ENCODE results near the gene PRSS2. TPM values are rescaled to one million over a fixed set of nuclear protein-coding genes. Genes with fewer than 3 reads are reported as not detected.
"Not testable (repeated sequence)": the region's sequence is repeated elsewhere in the genome, so short reads cannot be mapped to it uniquely, and the experiment has no call there.

The PRSS2 gene
- total RNA-seq, 1 donor from 2014 or later = not detected

GRCh38 chr7:142746264-142746663 is 24.5 kb upstream of the PRSS2 start:
- ChIA-PET CTCF (interaction anchor here (0.9 kb wide), 1 partner anchor 37 kb away, joined by 3 read pairs; no protein-coding TSS in a partner anchor), POLR2A (no interaction called here)
- intact Hi-C loops (cut with micrococcal nuclease) = no loop called here
- no peaks in the 10 kb centered on the region for H3K9me3 Mint-ChIP-seq
- H3K36me3 Mint-ChIP-seq (ENCODE audit: low read depth) = no peaks in the 10 kb centered on the region
- peaks cover 2% of the 10 kb centered on the region for H3K27me3 Mint-ChIP-seq
- H3K4me3 Mint-ChIP-seq = no peak overlapping the region
- TF ChIP-seq CTCF (IDR thresholded peaks at IDR 0.05) = no peak
- H3K4me1 Mint-ChIP-seq = peaks cover 7% of the 10 kb centered on the region
- ATAC-seq (ENCODE audit: low read depth) (no peak), DNase-seq (no peak)
- H3K27ac Mint-ChIP-seq = no peak overlapping the region

GRCh38 chr7:142748410-142748809 is 22.4 kb upstream of the PRSS2 start:
- intact Hi-C loops (cut with micrococcal nuclease); H3K27me3 Mint-ChIP-seq; CTCF ChIA-PET; H3K4me1 Mint-ChIP-seq; H3K36me3 Mint-ChIP-seq (ENCODE audit: low read depth); H3K4me3 Mint-ChIP-seq; H3K9me3 Mint-ChIP-seq; POLR2A ChIA-PET; DNase-seq; H3K27ac Mint-ChIP-seq; ATAC-seq (ENCODE audit: low read depth): not testable (repeated sequence)

- Mint-ChIP-seq H3K27ac (no peak within 1 kb of the TSS), H3K27me3 (peaks cover 2% of the 10 kb centered on the region), H3K9me3 (no peaks in the 10 kb centered on the region), H3K4me3 (no peak within 1 kb of the TSS), H3K36me3 (ENCODE audit: low read depth) (no peaks in the 10 kb centered on the region), H3K4me1 (no peaks in the 10 kb centered on the region)
- no peak for DNase-seq
- no peak for TF ChIP-seq CTCF (IDR thresholded peaks at IDR 0.05)
- ChIA-PET POLR2A (no interaction called here), CTCF (interaction anchor here (1.4 kb wide), 1 partner anchor 10 kb away, joined by 3 read pairs; no protein-coding TSS in a partner anchor)
- intact Hi-C loops (cut with micrococcal nuclease) = no loop called here
- ATAC-seq (ENCODE audit: low read depth) = no peak
These were observed 21.4 kb upstream of the PRSS2 start, which contains the start of gene PRSS1 for GRCh38 chr7:142749218-142749993. PRSS1 (plus strand) TSS chr7:142749472; CDS start chr7:142749485, 13 bp downstream.

- no peak for ATAC-seq (ENCODE audit: low read depth)
- Mint-ChIP-seq H3K27me3 (peaks cover 2% of the 10 kb centered on the region), H3K4me1 (no peaks in the 10 kb centered on the region), H3K27ac (no peak overlapping the region), H3K36me3 (ENCODE audit: low read depth) (no peaks in the 10 kb centered on the region), H3K4me3 (no peak overlapping the region), H3K9me3 (no peaks in the 10 kb centered on the region)
- intact Hi-C loops (cut with micrococcal nuclease) = no loop called here
- TF ChIP-seq CTCF (IDR thresholded peaks at IDR 0.05) = no peak
- ChIA-PET POLR2A (no interaction called here), CTCF (interaction anchor here (1.4 kb wide), 1 partner anchor 11 kb away, joined by 3 read pairs; no protein-coding TSS in a partner anchor)
- no peak for DNase-seq
These were observed 20.3 kb upstream of the PRSS2 start for GRCh38 chr7:142750321-142750938.

- H3K36me3 Mint-ChIP-seq (ENCODE audit: low read depth); ATAC-seq (ENCODE audit: low read depth); H3K4me3 Mint-ChIP-seq; CTCF ChIA-PET; POLR2A ChIA-PET; H3K27me3 Mint-ChIP-seq; intact Hi-C loops (cut with micrococcal nuclease); H3K27ac Mint-ChIP-seq; DNase-seq; H3K9me3 Mint-ChIP-seq; H3K4me1 Mint-ChIP-seq: not testable (repeated sequence)
These were observed 19.1 kb upstream of the PRSS2 start for GRCh38 chr7:142751526-142752175.
